Hematopoietic multipotent progenitor cell treated with erythropoietin and hydrocortisone succinate and interleukin-3 and kit ligand, for 8 days (in vitro differentiated cells): ENCODE results near the gene C11orf58.

ENCODE experiments used
- DNase-seq: peaks from one replicate; pipeline ENCODE4 v3.0.0-alpha.2; 2015

The C11orf58 gene

GRCh38 chr11:16806791-16807190 is 68.3 kb downstream of the C11orf58 start:
- DNase-seq, result no peak

- DNase-seq, result no peak
Measured at GRCh38 chr11:16807306-16807705, 68.9 kb downstream of the C11orf58 start.
